Right lobe of liver (tissue), 6 donors: Measurements from ENCODE around the gene CPNE7. TPM values are rescaled to one million over a fixed set of nuclear protein-coding genes. Genes with fewer than 3 reads are reported as not detected.

Source experiments
- ATAC-seq, 4 donors: fragments of 200-7000 bp; cut with Tn5 transposase; one replicate each; pipeline ENCODE4 v1.9.1; 2020; ENCODE audit warnings: mild to moderate bottlenecking in 4 of 4, moderate library complexity in 4 of 4
- DNase-seq, 3 donors: peaks; one replicate each; pipeline ENCODE4 v3.0.0-alpha.2; 2020
- H3K27ac ChIP-seq, 3 donors: fragments of 200-600 bp; one replicate each; pipeline ENCODE4 v1.8.0; 2022
- H3K27me3 ChIP-seq, 2 donors: fragments of 200-600 bp; one replicate each; pipeline ENCODE4 v1.8.0; 2022
- H3K36me3 ChIP-seq, 4 donors: fragments of 200-600 bp; sonication (generic) in 1 of 4; one replicate each; pipeline versions ENCODE4 v1.5.1 to v1.8.0; 2017 to 2022; ENCODE audit warnings: control low read depth in 1 of 4
- H3K4me1 ChIP-seq, 4 donors: fragments of 200-600 bp; sonication (generic) in 1 of 4; one replicate each; pipeline versions ENCODE4 v1.5.1 to v1.8.0; 2017 to 2022; ENCODE audit warnings: control low read depth in 1 of 4
- H3K4me3 ChIP-seq, 3 donors: fragments of 200-600 bp; one replicate each; pipeline ENCODE4 v1.8.0; 2022
- H3K9me3 ChIP-seq, 4 donors: fragments of 200-600 bp; sonication (generic) in 1 of 4; one replicate each; pipeline versions ENCODE4 v1.5.1 to v1.8.0; 2017 to 2022; ENCODE audit warnings: control low read depth in 1 of 4
- CTCF ChIP-seq, 4 donors: fragments of 200-600 bp in 3 of 4; fragments of 450-650 bp in 1 of 4; IDR thresholded peaks; one replicate each; pipeline versions ENCODE4 v1.5.1 to v1.8.0; 2016 to 2022; ENCODE audit warnings: antibody characterized with exemption in 4 of 4, mild to moderate bottlenecking in 2 of 4
- POLR2A ChIP-seq: fragments of 450-650 bp; IDR thresholded peaks from one replicate; pipeline ENCODE4 v1.6.1; 2017; ENCODE audit warnings: antibody characterized with exemption, mild to moderate bottlenecking
- WGBS: methylation state at CpG from one replicate; pipeline ENCODE4 v1.1.6; 2018; ENCODE audit warnings: low coverage, low lambda C conversion rate; ENCODE audit not compliant: insufficient coverage; ENCODE audit errors: missing lambda C conversion rate; 5-methylcytosine and 5-hydroxymethylcytosine counted together
- intact Hi-C, 2 donors: fragments of 100-400 bp; cut with DNase I; formaldehyde crosslinking; loops; one replicate each; pipeline versions ENCODE4 v1.11.2 to v1.14.1; 2022
- small RNA-seq, 2 experiments: library from RNA; depleted of rRNA; stranded (forward); fragments of <200 nt; gene quantifications; one replicate each; pipeline ENCODE3, GENCODE V24; 2016
- total RNA-seq, 6 experiments: library from RNA; depleted of rRNA in 2 of 6; stranded (reverse); fragments of >200 nt in 2 of 6; fragmentation: NEBNext Ultra II Directional in 3 of 6; extraction: Animal tissue kit (Norgen Biotek cat#: 25700) in 3 of 6; gene quantifications; one replicate each; pipeline versions ENCODE4 v1.1.0 to v1.2.4, GENCODE V29; 2016 to 2023
- donor health status: DM: no; HTN: yes; CAD: no.
- donor health status: DM: no; HTN: no; CAD: no.
- donor health status: DM: no; HTN: no; CAD: no.
- donor health status: DM: no; HTN: yes; CAD: no.
- donor health status: DM: no; HTN: yes; CAD: no.

The CPNE7 gene
- total RNA-seq, 6 experiments from 2014 or later = 0.33 to 3.7 (median 0.77) TPM

GRCh38 chr16:89646270-89646669 lies 70.7 kb downstream of the CPNE7 start:
- DNase-seq (no peak), ATAC-seq (no peak)
- intact Hi-C loops = no loop called here
- WGBS = 86% methylated on average over 5 of the region's 22 CpGs
- Histone ChIP-seq H3K27me3 (no peaks in the 10 kb centered on the region), H3K4me3 (no peak overlapping the region), H3K36me3 (peaks cover 0 to 23% (median 5%) of the 10 kb centered on the region in 4 donors), H3K9me3 (no peaks in the 10 kb centered on the region), H3K4me1 (no peaks in the 10 kb centered on the region), H3K27ac (no peak overlapping the region)
- TF ChIP-seq CTCF (IDR thresholded peaks at IDR 0.05) (no peak), POLR2A (no peak)

Small RNA genes lying within 50 kb of the gene (small RNA-seq; reads per million reads assigned to genes)
- gene SNORD68 = 0 reads per million in 2 experiments

Other genes with a start within 250 kb of the CPNE7 start
- gene ANKRD11, start 85.2 kb upstream of the CPNE7 start, total RNA-seq = 10 to 100 TPM; 26.2 to 65.8 (median 41.6) TPM
- gene SPG7, start 67.4 kb upstream of the CPNE7 start, total RNA-seq = 10 to 100 TPM; 44.0 to 70.5 (median 57.0) TPM
- gene RPL13, start 15.1 kb upstream of the CPNE7 start, total RNA-seq = 1,000 to 10,000 TPM in 2 of 6 experiments, 100 to 1,000 TPM in 4; 684 to 2,810 (median 731) TPM
- gene DPEP1, start 37.9 kb downstream of the CPNE7 start, total RNA-seq = under 1 TPM in 1 of 6 experiments, not detected in 5; 0.93 TPM
- gene CHMP1A, start 82.0 kb downstream of the CPNE7 start, total RNA-seq = 10 to 100 TPM; 27.2 to 42.3 (median 33.1) TPM
- gene SPATA33, start 82.1 kb downstream of the CPNE7 start, total RNA-seq = 1 to 10 TPM; 1.8 to 5.0 (median 3.3) TPM
- 10 to 100 TPM; 35.0 to 72.2 (median 53.7) TPM for gene CDK10, start 110.9 kb downstream of the CPNE7 start, total RNA-seq
- 10 to 100 TPM in 3 of 6 experiments, 1 to 10 TPM in 3; 5.6 to 17.9 (median 11.2) TPM for gene SPATA2L, start 125.9 kb downstream of the CPNE7 start, total RNA-seq
- 10 to 100 TPM in 3 of 6 experiments, 1 to 10 TPM in 3; 5.6 to 12.4 (median 9.4) TPM for gene VPS9D1, start 145.1 kb downstream of the CPNE7 start, total RNA-seq
- 10 to 100 TPM in 2 of 6 experiments, 1 to 10 TPM in 4; 6.9 to 13.4 (median 9.1) TPM for gene ZNF276, start 145.8 kb downstream of the CPNE7 start, total RNA-seq
- gene FANCA, start 240.9 kb downstream of the CPNE7 start, total RNA-seq = 10 to 100 TPM in 1 of 6 experiments, 1 to 10 TPM in 5; 4.5 to 12.7 (median 8.3) TPM